Activated CD4-positive, CD25-positive, alpha-beta regulatory T cell (primary cell): Measurements from ENCODE around the gene GBX2.

Experiments
- DNase-seq, 4 experiments: peaks; one replicate each; lab custom pipeline; 2025; lab: John Stamatoyannopoulos, UW

Gene GBX2

DNA sequence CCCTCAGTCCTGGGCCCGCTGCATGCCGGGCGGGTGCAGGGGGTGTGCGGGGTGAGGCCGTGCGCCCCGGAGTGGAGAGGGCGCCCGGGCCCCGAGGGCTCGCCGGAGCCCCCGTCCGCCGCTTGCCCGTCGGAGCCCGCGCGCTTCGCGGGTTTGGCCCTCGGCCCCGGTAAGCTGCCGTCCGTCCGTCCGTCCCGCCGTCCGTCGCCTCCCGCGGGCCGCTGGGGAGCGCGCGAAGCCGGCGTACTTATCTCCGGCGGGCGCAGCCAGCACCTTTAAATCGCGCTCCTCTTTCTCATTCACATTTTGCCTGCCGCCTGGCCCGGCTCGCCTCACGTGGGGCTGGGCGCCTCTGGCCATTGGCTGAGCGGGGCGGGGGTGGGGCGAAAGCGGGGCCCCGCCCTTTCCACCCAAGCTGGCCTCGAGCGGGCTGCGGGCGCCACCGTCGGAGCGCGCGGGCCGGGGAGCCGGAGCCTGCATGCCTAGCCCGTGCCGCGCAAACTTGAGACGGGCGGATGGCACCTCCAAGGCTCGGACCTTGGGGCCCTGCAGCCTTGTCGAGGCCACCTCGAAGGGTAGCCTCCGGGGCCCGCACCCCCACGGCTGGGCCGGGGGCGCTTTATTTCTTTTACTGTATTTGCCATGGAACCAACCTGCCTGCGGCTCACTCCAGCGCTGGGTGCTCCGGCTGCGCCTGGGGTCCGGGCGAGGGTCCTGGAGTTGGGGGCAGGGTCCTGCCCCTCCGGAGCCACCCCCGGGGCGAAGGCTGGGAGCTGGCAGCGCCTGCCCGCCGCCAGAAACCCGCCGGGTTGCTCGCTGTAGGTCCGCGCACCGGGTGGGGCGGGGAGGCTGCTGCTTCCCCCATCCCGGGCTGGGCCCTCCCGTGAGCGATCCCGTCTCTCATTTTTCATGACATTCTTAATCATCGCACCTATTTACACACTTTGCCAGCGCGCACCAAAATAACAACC, at the start of gene GBX2:
Gene GBX2 (minus strand): TSS at position 277 of the 971 bp plus-strand sequence. CDS start 415 bp downstream, outside the sequence.
- no peak for DNase-seq

DNA sequence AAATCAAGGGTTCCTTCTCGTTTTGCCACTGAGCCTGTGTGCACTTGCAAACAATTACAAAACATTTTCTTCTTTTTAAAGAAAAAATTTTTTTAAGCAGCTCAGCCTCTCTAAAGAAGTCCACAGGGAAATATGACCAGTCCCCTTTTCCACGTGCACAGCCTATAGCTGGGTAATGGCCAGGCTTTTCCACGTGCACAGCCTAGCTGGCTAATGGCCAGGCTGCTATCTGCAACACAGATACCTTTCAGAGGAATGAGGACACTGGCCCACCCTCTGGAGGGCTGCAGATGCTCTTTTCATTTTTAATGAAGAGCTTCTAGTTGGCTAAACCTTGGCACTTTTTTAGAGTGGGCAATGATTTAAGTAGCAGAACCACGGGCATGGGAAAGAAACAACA, 49.7 kb upstream of the GBX2 start:
- DNase-seq = no peak

DNA sequence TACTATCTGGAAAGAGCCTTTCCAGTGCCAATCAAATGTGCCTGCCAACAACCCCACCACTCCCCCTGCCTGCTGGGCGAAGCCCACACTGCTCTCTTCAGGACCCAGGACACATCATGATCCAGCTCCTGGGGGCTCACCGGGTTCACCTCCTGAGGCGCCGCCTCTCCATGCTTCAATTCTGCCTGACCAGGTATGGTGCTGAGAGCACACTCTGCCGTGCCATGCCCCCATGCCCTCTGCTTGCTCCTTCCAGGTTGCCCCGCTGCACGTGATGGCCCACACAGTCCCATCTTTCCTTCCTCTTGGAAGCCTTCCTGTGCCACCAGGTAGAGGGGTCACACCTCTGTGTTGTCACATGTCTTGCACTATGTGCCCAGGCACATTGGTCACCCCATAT, 48.5 kb upstream of the GBX2 start:
- no peak for DNase-seq

DNA sequence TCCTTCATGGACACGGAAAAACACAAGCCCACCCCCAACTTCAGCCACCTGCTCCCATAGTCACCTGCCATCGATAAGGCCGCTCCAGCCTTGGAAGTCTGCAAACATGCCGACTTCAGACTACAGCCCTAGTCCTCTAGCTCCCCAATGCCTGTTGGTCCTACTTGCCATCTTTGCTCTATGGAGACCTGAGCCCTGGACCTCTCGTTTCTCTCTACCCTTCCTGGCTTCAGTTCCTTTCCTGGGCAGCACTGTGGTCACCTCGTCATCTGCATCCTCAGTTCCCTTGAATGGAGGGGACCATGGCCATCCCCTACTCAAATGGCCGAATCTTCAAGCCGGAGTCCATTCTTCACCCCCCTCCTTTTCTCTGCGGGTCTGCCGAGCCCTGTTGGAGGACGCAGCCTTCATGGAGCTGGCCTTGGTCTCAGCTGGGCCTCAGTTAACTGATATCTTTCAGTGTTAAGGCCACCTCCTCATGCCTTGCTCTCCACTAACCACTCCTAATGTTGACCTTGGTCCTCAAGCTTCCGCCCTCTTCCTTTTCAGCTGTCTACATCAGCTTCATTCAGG, 47.7 kb upstream of the GBX2 start:
- DNase-seq = no peak

DNA sequence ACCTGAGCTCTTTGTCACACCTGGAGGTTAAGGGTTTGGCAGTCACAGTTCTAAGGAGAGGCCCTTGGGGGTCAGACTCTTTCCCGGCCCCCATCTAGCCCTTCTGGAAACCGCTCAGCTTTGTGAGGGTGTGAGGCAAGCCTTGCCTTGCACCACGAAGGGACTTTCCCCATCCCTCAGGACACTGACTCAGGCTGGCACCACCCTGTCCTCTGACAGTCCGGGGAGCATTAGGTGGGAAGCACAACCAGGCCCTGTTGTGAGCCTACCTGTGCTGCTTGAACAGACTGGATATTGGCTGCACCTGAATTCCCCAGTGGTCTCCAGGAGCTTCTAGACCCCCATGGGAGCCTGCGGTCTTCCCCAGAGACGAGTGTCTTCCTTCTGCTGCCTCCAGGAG, 47.0 kb upstream of the GBX2 start:
- no peak for DNase-seq

DNA sequence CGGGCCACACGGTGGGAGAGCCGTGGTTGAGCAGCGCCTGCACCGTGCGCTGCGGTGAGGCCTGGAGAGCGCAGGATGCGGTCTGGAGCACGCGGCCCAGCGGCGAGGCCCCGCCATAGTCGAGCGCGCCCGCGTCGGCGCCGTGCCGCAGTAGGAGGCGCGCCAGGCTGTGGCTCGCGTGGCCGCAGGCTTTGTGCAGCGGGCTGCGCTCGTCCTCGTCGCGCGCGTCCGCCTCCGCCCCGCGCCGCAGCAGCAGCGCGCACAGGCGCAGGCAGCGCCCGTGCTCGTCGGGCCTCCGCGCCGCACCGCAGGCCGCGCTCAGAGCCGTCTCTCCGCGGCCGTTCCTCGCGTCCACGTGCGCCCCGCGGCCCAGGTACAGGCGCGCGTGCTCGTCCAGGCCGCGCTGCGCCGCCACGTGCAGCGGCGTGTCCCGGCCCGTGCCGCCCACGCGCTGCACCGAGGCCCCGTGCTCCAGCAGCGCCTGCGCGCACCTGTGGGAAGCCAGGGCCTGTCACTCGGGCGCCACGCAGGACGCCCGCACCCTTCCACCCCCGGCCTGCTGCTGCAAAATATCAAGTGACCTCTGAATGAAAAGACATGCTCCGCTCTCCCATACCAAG, 46.3 kb upstream of the GBX2 start:
- no peak for DNase-seq

DNA sequence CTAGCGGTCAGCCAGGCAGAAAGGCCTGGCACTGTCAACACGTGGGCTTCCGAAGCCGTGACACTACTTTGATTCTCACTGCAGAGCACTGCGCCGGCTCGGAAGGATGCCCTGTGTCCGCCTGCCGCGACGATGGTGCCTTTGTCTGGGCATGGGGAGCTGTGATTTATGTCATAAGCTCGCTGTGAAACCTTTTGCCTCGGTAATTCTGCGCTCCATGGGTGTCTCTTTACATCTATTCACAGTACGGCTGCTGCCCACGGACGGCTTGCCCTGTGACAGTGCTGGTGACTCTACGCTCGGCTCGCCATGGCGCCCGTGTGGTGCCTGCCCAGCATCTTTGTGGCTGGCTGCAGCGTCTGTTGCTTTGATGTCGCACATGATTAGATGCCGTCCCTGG, 43.1 kb upstream of the GBX2 start:
- DNase-seq = no peak

DNA sequence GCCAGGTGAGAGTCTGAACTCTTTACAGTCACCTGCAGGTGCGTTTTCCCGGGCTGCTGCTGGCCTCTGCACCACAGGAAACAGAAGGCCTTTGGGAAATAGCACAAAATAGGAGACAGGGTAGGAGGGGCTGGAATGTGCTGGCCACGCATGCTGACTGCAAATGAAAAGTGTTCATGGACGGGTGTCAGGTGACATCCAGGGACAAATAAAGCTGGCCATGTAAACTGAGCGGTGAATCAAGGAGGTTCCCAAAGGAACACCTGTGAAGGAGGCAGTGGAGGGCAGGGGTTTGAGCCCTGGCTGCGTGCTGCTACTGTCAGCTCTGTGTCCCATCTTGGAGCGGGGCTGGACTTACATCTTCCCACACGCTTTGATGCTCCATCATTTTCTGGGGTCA, 42.4 kb upstream of the GBX2 start:
- DNase-seq = no peak

DNA sequence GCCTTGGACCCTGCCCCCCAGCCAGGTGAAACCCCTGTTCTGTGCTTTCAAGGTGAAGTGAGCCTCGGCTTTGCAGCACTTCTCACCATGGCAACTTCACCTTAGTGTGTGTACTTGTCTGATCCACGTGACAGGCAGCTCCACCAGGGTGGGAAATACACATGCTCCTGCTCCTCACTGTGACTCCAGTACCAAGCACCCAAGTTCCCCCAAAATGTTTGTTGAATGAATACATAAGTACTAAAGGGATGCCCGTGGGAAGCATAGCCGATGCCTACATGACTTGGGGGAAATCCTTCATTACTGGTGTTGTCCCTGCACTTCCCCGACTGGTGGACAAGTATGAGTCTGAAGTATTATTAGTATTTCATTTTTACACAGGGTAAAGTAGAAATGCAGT, 41.8 kb upstream of the GBX2 start:
- DNase-seq = no peak

DNA sequence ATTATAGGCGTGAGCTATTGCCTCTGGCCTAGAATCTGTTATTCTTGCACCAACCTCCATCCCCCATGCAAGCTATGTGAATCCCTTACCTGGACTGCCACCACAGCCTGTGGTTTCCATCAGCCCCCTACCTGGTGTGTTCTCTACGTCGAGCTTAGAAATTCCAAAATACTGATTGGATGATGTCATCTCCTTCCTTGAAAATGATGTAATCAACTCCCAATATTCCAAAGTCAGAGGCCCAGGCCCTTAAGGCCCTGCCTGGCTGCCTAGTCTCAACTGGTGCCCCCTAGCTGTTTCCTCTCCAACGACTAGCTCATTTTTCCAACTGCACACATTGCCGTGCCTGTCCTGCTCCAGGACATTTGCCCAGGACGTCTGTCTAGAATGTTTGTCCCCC, 41.3 kb upstream of the GBX2 start:
- no peak for DNase-seq

DNA sequence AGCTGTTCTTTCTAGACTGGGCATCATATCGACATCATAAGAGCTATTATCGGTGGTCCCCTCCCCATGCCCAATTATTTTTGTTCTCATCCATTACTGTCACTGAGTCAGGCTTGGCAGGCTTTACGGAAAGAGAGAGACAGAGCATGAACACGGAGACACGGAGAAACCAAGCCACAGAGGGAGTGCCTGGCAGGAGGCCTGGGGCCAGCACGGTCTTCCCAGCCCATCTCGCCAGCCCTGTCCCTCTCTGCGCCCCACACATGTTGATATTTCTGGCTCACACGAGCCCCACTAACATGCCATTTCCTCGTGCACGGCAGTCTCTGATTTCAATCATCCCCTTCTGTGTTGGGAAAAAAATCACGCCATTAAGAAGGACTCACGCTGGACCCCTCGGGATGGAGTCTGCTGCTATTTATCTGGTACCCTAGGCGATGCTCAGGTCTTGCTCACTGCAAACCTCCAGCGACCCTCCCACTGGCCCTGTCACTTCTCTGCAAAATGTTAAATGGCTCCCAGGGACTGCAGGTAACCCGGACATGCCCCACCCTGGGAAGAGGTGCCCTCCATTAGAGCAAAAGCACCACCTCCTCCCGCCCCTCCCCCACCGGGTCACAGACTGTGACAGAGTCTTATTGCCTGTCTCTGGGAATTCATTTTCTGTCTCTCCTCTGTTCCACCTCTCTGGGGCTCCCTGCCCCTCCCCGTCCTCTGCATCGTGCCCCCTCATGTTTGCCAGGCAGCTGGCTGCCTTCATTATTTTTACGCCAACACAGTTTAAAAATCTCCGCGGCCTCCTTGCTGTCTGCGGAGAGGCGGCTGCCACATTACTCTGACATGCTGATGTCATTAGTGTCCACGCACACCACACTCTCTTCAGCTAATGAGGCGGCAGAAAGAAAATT, 40.1 kb upstream of the GBX2 start:
- DNase-seq = no peak

DNA sequence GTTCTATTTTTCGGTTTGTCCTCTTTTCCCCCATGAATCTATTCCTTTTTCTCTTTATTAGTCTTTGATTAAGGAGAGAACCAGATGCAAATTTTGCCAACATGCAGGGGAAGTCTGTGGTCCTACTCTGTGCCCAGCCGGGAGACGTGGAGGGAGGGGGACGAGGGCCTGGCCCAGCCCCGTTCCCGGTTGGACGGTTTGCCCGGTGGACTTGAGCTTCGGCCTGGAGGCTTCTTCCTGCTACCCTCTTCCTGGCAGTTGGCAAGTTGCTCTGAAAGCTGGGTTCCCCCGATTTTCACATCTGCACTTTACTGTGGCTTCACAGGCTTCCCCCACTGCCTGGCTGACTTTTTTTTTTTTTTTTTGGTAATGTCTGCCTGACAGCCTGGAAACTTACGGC, 39.3 kb upstream of the GBX2 start:
- DNase-seq = no peak

DNA sequence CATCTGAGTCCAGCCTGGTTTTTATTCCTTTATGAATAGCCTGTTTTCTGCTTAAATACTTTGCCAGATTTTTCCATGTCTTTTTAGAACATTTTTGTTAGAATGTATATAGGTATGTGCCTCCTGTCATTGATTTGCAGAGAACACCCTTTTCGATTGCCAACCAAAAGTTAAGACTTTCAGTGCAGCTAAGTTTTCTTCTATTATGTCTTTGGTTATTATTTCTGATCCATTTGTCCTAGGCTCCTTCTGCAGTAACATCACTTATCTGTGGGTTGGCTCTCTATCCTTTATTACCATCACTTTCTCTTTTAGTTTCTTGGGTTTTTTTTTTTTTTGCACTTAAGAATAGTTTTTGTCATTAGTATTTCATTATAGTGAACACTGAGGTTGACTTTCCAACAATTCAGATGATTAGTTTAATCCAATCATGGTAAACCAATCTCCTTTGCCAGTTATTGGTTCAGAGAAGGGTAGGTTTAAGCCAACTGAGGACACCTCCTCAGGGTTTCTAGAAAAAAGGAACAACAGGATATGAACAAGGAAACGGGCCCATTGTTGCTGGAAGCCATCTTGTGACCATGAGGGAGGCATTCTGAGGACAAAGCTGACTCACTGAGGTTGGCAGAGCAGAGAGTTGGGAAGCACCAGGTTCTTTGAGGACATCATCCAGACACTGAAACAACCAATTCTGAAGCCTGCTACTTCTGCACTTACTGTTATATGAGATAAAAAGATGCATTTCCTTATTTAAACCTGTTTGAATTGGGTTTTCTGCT, 37.9 kb upstream of the GBX2 start:
- no peak for DNase-seq

DNA sequence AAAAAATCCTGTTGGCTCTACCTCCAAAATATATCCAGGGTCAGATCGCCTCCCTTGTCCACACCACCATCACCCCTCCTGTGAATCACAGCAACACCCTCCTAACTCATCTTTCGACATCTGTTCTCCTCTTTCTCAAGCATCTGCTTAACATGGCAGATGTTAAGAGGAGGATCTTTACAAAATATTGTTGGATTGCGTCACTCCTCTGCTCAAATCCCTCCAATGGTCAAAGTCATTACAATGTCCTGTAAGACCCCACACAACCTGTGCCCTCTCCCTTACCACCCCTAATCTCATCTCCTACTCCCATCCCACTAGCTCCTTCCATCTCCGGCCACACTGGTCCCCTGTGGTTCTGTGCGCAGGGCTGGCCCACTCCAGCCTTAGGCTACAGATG, 36.8 kb upstream of the GBX2 start:
- no peak for DNase-seq

DNA sequence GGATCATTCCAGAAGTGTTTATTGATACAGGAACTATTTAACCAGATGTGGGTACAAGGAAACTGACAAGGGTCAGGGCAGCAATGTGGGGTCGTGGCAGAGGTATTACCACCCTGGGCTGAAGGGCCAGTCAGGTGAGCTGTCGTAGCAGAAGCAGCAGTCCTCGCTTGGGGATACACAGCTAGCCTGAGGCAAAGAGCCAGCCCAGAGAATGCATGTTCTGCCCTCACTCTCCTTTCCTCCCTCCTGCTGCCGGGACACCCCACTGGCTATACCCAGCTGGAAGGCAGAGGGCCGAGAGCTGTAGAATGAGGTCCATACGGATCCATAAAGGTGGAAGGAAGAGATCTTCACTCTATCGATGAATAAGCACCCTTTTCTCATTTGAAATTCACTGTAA, 32.2 kb upstream of the GBX2 start:
- DNase-seq = no peak

DNA sequence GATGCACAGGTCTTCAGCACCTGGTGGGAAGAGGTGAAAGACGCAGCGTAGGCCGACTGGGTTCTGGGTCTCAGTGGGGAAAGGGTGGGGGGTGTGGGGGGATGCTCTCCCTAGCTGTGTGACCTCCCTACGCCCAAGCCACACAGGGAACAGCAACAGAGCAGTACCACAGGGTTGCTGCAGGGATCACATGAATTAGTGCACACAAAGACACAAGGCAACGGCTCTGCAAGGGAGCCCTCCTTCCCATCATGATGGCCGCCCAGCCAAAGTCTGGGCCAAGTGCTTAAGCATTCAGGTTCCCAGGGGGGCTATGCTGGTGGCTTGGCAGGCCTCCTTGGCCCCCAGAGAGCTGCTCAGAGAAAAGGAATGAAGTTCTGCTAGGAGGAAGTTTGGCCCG, 28.2 kb upstream of the GBX2 start:
- no peak for DNase-seq

DNA sequence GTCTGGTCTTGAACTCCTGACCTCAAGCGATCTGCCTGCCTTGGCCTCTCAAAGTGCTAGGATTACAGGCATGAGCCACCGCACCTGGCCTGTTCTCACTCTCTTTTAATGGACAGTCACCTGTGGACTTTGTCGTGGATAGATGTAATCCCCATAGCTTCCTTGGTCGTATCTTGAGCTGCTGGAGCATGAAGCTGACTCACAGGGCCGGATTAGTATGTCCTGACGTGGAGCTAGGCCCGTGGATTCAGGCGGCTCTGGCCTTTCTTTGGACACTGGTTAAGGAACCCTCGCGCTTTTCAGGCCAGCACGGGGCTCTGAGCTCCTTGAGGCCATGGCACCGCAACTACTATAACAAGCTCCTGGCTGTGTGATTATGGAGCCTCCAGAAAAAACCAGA, 27.5 kb upstream of the GBX2 start:
- no peak for DNase-seq

DNA sequence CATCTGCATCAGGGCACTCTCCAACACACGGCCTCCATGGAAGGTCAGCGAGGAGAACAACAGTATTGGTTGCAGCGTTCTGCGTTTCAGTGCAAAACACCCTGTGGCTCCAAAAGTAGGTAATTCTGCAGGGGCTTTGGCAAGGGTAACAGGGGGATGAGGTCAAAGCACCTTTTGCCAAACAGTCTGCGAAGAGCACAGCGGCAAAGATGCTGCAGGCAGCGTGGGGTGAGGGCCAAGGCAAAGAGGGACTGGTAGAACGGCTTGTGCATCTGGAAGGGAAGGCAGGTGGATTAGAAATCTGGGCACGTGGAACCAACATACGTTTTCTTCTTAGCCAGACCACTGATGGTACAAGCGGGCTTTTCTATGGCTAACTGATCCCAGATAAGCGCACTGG, 26.6 kb upstream of the GBX2 start:
- no peak for DNase-seq

DNA sequence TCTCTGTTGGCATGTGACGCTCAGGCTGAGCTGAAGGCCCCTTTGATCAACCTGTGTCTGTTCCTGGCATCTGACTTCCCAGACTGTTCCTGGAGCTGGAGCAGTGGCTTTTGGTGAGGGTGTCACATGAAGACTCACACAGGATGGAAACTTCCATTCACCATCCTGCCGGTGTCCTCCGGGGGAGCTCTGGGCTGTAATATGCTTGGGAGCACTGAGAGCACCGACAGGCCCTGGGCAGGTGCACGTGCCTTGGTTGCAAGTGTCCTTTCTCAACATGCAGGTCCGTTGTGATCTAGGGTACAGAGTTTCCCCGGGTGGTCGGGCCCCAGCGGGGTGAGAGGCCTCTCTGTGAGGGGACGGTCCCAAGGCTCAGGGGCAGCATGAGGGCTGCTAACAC, 24.8 kb upstream of the GBX2 start:
- DNase-seq = no peak

DNA sequence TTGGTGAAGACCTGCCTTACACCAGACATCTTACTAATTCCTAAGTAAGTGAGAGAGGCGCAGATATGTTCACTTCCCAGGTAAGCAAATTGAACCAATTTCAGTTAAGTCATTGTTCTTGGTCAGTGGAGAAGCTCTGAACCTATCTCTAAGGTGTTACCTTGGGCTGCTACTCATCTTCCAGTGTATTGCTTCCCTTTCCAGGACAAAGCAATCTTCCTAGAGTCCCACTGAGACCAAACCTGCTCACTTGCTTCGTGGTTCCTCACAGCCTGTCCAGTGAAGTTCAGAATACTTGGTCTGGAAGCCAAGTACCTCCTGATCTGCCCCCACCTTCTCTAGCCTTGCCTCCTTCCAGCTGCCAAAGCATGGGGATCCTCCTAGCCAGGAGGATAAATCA, 22.5 kb upstream of the GBX2 start:
- no peak for DNase-seq

DNA sequence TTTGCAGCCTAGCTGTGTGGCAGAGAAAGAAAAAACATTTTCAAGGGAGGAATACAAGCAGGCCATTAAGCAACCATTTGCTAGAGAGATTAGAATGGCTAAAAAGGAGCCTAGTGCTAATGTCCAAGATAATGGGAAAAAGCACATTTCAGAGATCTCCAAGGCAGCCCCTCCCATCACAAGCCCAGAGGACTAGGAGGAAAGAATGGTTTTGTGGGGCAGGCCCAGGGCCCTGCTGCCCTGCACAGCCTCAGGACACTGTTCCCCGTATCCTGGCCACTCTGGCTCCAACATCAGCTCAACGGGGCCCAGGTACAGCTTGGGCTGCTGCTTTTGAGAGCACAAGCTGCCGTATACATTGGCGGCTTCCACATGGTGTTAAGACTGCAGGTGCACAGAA, 16.5 kb upstream of the GBX2 start:
- DNase-seq = no peak
